OCI-LY7 (cell line): ENCODE data around the gene SNCB. TPM values are rescaled to one million over a fixed set of nuclear protein-coding genes. Genes with fewer than 3 reads are reported as not detected.

Source experiments
- BruUV-seq: library from RNA; stranded (reverse); fragments of 400-500 nt; replicated peaks from 2 replicates; lab custom pipeline; 2021; lab: Mats Ljungman, UMichigan
- CTCF ChIA-PET: fragments of 300-600 bp; sonication (Branson Sonifier 250); formaldehyde crosslinking; loops from one replicate; lab custom pipeline; 2022; ENCODE audit warnings: antibody characterized with exemption; ENCODE audit not compliant: unreplicated experiment; lab: Charles Lee
- POLR2A ChIA-PET: fragments of 300-600 bp; sonication (Branson Sonifier 250); formaldehyde crosslinking; loops from one replicate; lab custom pipeline; 2022; ENCODE audit warnings: antibody characterized with exemption; lab: Charles Lee
- DNase-seq: peaks from one replicate; pipeline ENCODE4 v3.0.0-alpha.2; 2015; ENCODE audit warnings: low spot score
- H2AFZ ChIP-seq: fragments of 200-600 bp; sonication (generic), shearing (Covaris generic); 2 replicates; pipeline ENCODE4 v1.6.1; 2014; ENCODE audit warnings: mild to moderate bottlenecking, antibody characterized with exemption, low read length, moderate library complexity
- H3K27ac ChIP-seq: fragments of 200-600 bp; sonication (generic); 2 replicates; pipeline ENCODE4 v1.5.1; 2014; ENCODE audit warnings: mixed run types, low read depth, mild to moderate bottlenecking, moderate library complexity, low read length, inconsistent platforms; ENCODE audit not compliant: poor library complexity, severe bottlenecking
- H3K36me3 ChIP-seq: fragments of 200-600 bp; sonication (generic); 2 replicates; pipeline ENCODE4 v1.6.1; 2014; ENCODE audit warnings: mild to moderate bottlenecking, antibody characterized with exemption, low read length, moderate library complexity, mixed read lengths; ENCODE audit not compliant: insufficient read depth
- H3K4me1 ChIP-seq: fragments of 200-600 bp; sonication (generic); 2 replicates; pipeline ENCODE4 v1.5.1; 2014; ENCODE audit warnings: mild to moderate bottlenecking, low read length; ENCODE audit not compliant: insufficient read depth, poor library complexity, severe bottlenecking
- H3K4me2 ChIP-seq: fragments of 200-600 bp; sonication (generic); 2 replicates; pipeline ENCODE4 v1.6.1; 2014; ENCODE audit warnings: mild to moderate bottlenecking, low read length
- H3K4me3 ChIP-seq: fragments of 200-600 bp; sonication (generic); 2 replicates; pipeline ENCODE4 v1.5.1; 2014; ENCODE audit warnings: mild to moderate bottlenecking, low read depth, low read length; ENCODE audit not compliant: poor library complexity, severe bottlenecking
- H3K79me2 ChIP-seq: fragments of 200-600 bp; sonication (generic); 2 replicates; pipeline ENCODE4 v1.6.1; 2016; ENCODE audit warnings: low read depth, mild to moderate bottlenecking, low read length, moderate library complexity, mixed read lengths; ENCODE audit not compliant: insufficient read depth
- H3K9me2 ChIP-seq: fragments of 200-600 bp; sonication (generic); 2 replicates; pipeline ENCODE4 v1.6.1; 2016; ENCODE audit warnings: mild to moderate bottlenecking, low read length, mixed read lengths; ENCODE audit not compliant: insufficient read depth
- H3K9me3 ChIP-seq: fragments of 200-600 bp; sonication (generic); 2 replicates; pipeline ENCODE4 v1.6.1; 2014; ENCODE audit warnings: mild to moderate bottlenecking, mixed run types, low read length, mixed read lengths
- H4K20me1 ChIP-seq: fragments of 200-600 bp; sonication (generic); 2 replicates; pipeline ENCODE4 v1.6.1; 2014; ENCODE audit warnings: mild to moderate bottlenecking, antibody characterized with exemption, low read length, moderate library complexity, mixed read lengths; ENCODE audit not compliant: insufficient read depth
- CTCF ChIP-seq: fragments of 200-600 bp; sonication (generic); conservative IDR thresholded peaks from 2 replicates; pipeline ENCODE4 v1.5.1; 2014; ENCODE audit warnings: mild to moderate bottlenecking, antibody characterized with exemption, low read length, moderate library complexity, mixed read lengths
- EZH2phosphoT487 ChIP-seq: fragments of 200-600 bp; sonication (generic); IDR thresholded peaks from 2 replicates; pipeline ENCODE4 v1.6.1; 2018; ENCODE audit warnings: low read depth, borderline replicate concordance, mild to moderate bottlenecking, mixed run types, antibody characterized with exemption, low read length, moderate library complexity, mixed read lengths
- intact Hi-C: fragments of 100-400 bp; cut with micrococcal nuclease; formaldehyde crosslinking; loops from one replicate; pipeline ENCODE4 v1.10.0; 2022; ENCODE audit not compliant: unreplicated experiment
- total RNA-seq, 2 experiments: library from RNA; depleted of rRNA in 1 of 2; stranded (reverse); fragments of >200 nt in 1 of 2; shearing (Covaris generic) in 1 of 2; gene quantifications; 2 replicates each; pipeline ENCODE4 v1.2.3, GENCODE V29; 2014 to 2022

SNCB gene
- total RNA-seq, 2 experiments from 2014 or later, result 0.50 to 3.5 TPM

GRCh38 chr5:176656467-176656990 lies 26.2 kb upstream of the SNCB start:
- Histone ChIP-seq H3K9me3 (no peaks in the 10 kb centered on the region), H3K4me3 (no peak overlapping the region), H3K36me3 (no peaks in the 10 kb centered on the region), H4K20me1 (no peaks in the 10 kb centered on the region), H3K9me2 (no peaks in the 10 kb centered on the region), H3K79me2 (no peaks in the 10 kb centered on the region), H3K4me1 (peaks cover 5% of the 10 kb centered on the region), H2AFZ (no peak overlapping the region), H3K4me2 (no peak overlapping the region), H3K27ac (no peak overlapping the region)
- no TSS peak for BruUV-seq
- CTCF ChIA-PET, result no interaction called here
- intact Hi-C loops, result no loop called here
- TF ChIP-seq CTCF (no peak), EZH2phosphoT487 (no peak)
- no peak for DNase-seq
- POLR2A ChIA-PET, result no interaction called here

GRCh38 chr5:176654856-176655255 lies 24.5 kb upstream of the SNCB start:
- H3K9me3 ChIP-seq, result no peaks in the 10 kb centered on the region
- no peak for TF ChIP-seq CTCF
- no peak for TF ChIP-seq EZH2phosphoT487
- H3K79me2 ChIP-seq, result no peaks in the 10 kb centered on the region
- no TSS peak for BruUV-seq
- H3K36me3 ChIP-seq, result no peaks in the 10 kb centered on the region
- intact Hi-C loops, result no loop called here
- no peaks in the 10 kb centered on the region for H3K9me2 ChIP-seq
- ChIA-PET CTCF (interaction anchor here (1.0 kb wide), 1 partner anchor 111 kb away, joined by 3 read pairs; no protein-coding TSS in a partner anchor), POLR2A (no interaction called here)
- H3K4me1 ChIP-seq, result peaks cover 5% of the 10 kb centered on the region
- no peak overlapping the region for H3K27ac ChIP-seq
- no peak for DNase-seq
- no peak overlapping the region for H3K4me3 ChIP-seq
- H3K4me2 ChIP-seq, result no peak overlapping the region
- H4K20me1 ChIP-seq, result no peaks in the 10 kb centered on the region
- H2AFZ ChIP-seq, result no peak overlapping the region
